ENCODE results near the gene RGL2.
A peak's percentile ranks its signal among the peaks of the same experiment; 100 is the strongest.
"Not testable (repeated sequence)": the region's sequence is repeated elsewhere in the genome, so short reads cannot be mapped to it uniquely, and the experiment has no call there.

The RGL2 gene

DNA sequence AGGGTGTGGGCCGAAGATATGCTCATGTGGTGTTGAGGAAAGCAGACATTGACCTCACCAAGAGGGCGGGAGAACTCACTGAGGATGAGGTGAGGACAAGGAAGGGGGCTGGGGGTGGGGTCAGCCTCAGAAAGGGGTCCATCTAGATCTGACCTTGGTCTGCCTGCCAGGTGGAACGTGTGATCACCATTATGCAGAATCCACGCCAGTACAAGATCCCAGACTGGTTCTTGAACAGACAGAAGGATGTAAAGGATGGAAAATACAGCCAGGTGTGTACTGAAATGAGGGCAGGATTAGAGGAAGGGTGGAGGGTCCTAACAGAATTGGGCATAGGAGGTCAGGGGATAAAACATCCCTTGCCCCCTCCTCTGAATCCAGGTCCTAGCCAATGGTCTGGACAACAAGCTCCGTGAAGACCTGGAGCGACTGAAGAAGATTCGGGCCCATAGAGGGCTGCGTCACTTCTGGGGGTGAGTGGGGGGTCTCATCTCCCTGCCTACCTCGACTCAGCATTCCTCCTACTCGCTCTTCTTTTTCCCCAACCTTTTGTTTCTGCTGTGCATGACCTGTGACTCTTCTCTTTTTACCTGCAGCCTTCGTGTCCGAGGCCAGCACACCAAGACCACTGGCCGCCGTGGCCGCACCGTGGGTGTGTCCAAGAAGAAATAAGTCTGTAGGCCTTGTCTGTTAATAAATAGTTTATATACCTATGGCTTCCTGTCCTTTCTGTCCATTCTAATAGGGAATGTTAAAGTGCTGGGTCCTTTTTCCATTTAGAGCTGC lies 22.8 kb downstream of the RGL2 start:
- Mint-ChIP-seq H3K4me1 (peaks cover 87% of the 10 kb centered on the region), H3K36me3 (peaks cover 55% of the 10 kb centered on the region), H3K27ac (peak overlapping the region; percentile 98), H3K4me3 (peak overlapping the region; percentile 93)
- ATAC-seq, H3K9me3 Mint-ChIP-seq, H3K27me3 Mint-ChIP-seq: not testable (repeated sequence)

DNA sequence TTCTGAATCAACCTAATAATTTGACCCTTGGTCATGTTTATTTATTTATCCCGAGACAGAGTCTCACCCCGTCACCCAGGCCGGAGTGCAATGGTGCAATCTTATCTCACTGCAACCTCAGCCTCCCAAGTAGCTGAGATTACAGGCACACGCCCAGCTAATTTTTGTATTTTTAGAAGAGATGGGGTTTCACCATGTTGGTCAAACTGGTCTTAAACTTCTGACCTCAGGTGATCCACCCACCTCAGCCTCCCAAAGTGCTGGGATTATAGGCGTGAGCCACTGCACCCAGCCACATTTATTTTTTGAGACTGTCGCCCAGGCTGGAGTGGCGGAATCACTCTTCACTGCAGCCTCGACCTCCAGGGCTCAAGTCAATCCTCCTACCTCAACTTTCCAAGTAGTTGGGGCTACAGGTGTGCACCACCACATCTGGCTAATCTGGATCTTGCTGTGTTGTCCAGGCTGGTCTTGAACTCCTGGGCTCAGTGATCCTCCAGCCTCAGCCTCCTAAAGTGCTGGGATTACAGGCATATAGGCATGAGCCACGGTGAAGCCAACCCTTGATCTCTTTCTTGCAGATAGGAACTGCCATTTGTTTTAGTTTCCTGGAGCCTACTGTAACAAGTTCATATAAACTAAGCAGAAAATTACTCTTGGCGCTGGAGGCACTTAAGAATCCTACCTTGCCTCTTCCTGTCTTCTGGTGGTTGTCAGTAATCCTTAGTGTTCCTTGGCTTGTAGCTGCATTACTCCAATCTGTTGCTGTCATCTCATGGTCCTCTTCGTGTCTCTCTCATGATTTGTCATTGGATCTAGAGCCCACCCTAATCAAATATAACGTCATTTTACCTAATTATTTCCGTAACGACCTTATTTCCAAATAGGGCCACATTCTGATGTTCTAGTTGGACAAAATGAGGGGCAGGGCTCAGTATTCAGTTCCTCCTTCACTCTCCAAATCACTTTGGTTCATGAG lies 24.5 kb downstream of the RGL2 start:
- H3K4me3 Mint-ChIP-seq, result peak overlapping the region; percentile 93
- ATAC-seq, result no peak
- no peaks in the 10 kb centered on the region for H3K9me3 Mint-ChIP-seq
- peak overlapping the region; percentile 98 for H3K27ac Mint-ChIP-seq
- H3K4me1 Mint-ChIP-seq, result peaks cover 80% of the 10 kb centered on the region
- no peaks in the 10 kb centered on the region for H3K27me3 Mint-ChIP-seq
- H3K36me3 Mint-ChIP-seq, result peaks cover 65% of the 10 kb centered on the region

DNA sequence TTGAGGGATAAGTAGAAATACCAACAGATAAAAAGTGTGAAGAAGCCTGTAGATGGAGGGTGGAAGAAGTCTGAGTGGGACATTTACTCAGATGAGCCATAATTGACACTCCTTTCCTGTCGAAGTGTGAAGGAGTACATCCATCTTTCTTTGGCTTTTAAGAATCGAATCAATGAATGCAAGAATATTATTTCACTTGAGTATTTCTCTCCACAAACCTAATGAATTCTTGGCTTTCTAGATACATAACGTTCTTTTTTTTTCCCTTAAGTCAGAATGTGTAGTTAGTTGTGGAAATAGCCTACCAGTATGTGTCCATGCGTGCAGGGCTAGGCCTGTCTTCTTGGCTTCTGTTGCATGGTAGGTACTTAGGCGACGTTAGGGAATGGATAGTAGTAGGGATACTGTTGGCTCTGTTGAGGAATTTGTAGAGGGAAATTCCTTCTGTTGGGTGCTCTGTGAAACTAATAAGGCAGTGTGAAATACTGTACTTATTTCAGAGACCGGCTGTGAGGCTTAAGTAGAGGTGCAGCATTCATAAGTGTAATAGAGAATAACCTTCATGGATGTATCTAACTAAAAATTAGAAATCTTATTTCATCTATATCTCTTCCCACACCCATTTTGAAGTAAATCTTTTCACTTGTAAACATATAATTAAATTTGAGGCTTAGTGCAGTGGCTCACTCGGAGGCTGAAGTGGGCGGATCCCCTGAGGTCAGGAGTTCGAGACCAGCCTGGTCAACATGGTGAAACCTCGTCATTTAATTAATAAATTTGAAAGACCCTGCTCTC lies 25.4 kb downstream of the RGL2 start:
- peaks cover 71% of the 10 kb centered on the region for H3K4me1 Mint-ChIP-seq
- peaks cover 66% of the 10 kb centered on the region for H3K36me3 Mint-ChIP-seq
- H3K27me3 Mint-ChIP-seq, result no peaks in the 10 kb centered on the region
- no peak for ATAC-seq
- H3K27ac Mint-ChIP-seq, result peak overlapping the region; percentile 98
- no peaks in the 10 kb centered on the region for H3K9me3 Mint-ChIP-seq
- H3K4me3 Mint-ChIP-seq, result peak overlapping the region; percentile 93

DNA sequence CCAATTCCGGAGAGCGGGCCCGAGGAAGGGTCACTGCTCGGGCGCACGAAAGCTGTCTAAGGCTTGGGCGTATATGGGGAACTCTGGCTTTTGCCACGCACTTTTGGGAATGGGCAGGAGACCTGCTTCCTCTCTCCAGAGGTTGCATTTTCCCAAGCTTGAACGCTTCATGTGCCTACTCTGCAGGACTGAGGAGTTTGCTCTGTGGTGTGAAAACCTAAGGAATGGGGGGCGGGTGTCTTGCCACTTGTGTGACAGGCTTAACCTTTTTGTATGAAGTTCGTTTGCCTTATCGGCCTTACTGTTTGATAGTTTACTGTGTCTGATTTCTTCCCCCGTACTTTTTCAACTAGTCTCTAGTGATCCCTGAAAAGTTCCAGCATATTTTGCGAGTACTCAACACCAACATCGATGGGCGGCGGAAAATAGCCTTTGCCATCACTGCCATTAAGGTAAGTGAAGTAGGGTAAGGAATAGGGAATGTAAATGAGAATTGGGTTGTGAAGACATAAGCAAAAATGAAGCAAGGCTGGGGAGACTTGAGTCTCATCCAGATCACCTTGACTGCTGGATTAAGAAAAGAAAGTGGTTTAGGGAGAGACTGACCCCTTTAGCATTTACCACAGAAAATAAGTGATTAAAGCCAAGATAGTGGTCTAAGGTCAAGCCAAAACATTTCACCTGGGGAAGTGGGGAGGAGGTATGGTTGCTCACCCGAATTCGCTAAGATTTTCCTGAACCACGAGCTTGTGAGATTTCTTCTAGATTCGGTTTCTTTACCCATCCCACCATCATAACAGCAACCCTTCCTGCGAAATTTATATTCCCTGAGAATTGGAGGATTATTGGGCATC lies 26.2 kb downstream of the RGL2 start:
- Mint-ChIP-seq H3K27me3 (no peaks in the 10 kb centered on the region), H3K4me1 (peaks cover 63% of the 10 kb centered on the region), H3K36me3 (peaks cover 73% of the 10 kb centered on the region), H3K27ac (peak overlapping the region; percentile 98), H3K4me3 (peak overlapping the region; percentile 93), H3K9me3 (no peaks in the 10 kb centered on the region)
- peak; percentile 14 for ATAC-seq

DNA sequence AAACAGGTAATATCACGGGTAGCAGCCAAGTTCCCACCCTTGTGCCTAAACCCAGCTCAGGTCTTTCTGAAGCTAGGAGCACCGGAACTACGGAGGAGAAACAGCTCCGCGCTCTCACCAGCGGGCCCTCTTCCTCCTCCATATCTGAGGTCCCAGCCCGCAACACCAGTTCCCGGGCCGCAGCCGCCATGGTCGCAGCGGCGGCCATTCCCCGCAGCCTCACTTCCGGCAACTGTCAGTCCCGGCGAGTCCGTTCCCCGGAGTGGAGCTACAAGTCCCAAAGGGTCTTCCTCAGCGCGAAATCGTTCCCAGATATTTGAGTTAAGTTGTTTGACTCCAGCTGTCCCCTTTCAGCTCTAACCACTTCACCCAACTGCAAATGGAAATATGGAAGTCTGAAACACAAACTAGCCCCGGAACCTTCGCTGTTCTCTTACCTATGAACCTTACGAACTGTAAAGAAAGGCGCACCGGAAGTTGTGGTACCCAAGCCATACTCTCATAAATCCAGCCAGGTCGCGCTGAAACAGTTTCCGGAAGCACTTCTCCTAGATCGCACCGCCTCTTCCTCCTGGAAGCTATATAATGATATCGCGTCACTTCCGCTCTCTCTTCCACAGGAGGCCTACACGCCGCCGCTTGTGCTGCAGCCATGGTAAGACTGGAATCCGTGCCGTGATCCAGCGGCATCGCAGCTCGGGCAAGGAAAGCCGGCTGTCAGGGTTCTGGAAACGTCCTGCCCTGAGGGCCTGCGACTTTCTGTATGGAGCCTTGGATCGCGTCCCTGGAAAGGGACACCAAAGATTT lies 27.1 kb downstream of the RGL2 start, which contains the start of the genes RPS18 and VPS52:
RPS18 (plus strand) TSS at position 608 of the 807 bp plus-strand sequence; CDS start at position 653, 45 bp downstream.
VPS52 (minus strand) TSS at position 409 of the 807 bp plus-strand sequence; CDS start at position 208, 201 bp downstream.
- Mint-ChIP-seq H3K27ac (peak within 1 kb of the TSS; percentile 98), H3K4me1 (peaks cover 58% of the 10 kb centered on the region), H3K9me3 (no peaks in the 10 kb centered on the region), H3K36me3 (peaks cover 79% of the 10 kb centered on the region), H3K4me3 (peak within 1 kb of the TSS; percentile 93), H3K27me3 (no peaks in the 10 kb centered on the region)
- peak; percentile 95 for ATAC-seq

DNA sequence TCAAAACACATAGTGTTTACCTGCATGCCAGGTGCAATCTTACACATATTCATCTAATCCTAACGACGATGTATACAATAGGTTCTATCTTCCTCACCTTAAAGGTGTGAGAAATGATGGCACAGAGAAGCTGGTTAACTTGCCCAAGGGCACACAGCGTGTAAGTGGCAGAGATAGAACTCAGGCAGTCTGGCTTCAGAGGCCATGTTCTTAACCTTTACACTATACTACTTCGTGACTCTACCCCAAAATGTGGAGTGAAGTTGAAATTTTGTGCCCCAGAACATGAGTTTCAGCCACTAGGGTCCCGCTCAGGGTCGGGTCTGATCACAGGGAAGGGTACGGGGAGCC lies 27.6 kb downstream of the RGL2 start:
- Mint-ChIP-seq H3K36me3 (peaks cover 78% of the 10 kb centered on the region), H3K4me1 (peaks cover 52% of the 10 kb centered on the region), H3K9me3 (no peaks in the 10 kb centered on the region), H3K27me3 (no peaks in the 10 kb centered on the region), H3K27ac (peak overlapping the region; percentile 98), H3K4me3 (peak overlapping the region; percentile 93)
- no peak for ATAC-seq

DNA sequence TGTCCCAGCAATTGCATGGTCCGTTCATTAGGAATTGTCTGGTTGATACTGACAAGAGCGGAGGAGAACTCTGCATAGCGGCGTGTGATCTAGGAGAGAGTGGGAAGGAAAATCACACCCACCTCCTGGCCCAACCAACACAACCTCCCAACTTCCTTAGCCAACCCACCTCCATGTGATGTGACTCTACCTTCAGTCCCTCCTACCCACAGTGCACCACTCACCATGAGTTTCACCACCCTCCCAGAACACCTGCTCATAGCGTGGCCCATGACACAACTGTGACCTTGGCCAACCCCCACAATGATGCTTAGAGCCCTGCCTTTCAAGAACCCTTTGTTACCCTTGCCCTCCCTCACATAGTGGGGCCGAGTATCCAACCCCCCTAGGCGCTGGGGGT lies 34.7 kb downstream of the RGL2 start:
- H3K4me1 Mint-ChIP-seq, result no peaks in the 10 kb centered on the region
- H3K36me3 Mint-ChIP-seq, result peaks cover 69% of the 10 kb centered on the region
- ATAC-seq, result no peak
- H3K4me3 Mint-ChIP-seq, result no peak overlapping the region
- H3K27me3 Mint-ChIP-seq, result no peaks in the 10 kb centered on the region
- H3K27ac Mint-ChIP-seq, result no peak overlapping the region
- H3K9me3 Mint-ChIP-seq, result no peaks in the 10 kb centered on the region

DNA sequence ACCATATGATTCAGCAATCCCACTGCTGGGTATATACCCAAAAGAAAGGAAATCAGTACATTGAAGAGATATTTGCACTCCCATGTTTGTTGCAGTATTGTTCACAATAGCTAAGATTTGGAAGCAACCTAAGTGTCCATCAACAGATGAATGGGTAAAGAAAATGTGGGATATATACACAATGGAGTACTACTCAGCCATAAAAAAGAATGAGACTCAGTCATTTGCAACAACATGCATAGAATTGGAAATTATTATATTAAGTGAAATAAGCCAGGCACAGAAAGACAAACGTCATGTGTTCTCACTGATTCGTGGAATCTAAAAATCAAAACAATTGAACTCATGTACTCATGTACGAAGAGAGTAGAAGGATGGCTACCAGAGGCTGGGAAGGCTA lies 36.3 kb downstream of the RGL2 start:
- not testable (repeated sequence) for H3K4me1 Mint-ChIP-seq, H3K9me3 Mint-ChIP-seq, H3K4me3 Mint-ChIP-seq, ATAC-seq, H3K27me3 Mint-ChIP-seq, H3K27ac Mint-ChIP-seq
- H3K36me3 Mint-ChIP-seq, result peaks cover 59% of the 10 kb centered on the region

DNA sequence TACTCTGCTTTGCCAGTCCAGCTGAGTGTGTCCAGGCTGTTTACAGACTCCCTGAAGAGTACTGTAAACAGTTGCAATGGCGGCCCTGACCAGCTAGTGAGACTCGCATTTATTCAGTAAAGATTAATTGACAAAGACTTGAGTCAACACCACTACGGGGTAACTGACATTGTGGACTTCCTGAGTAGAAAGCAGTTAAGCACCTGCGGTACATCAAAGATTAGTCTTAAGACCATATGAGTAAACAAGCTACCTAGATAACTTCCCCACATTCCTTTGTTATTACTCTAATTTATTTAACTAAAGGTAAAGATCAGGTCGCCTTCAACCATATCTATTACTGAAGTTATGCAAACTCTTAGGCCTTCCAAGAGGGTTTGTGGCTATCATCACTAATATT lies 39.7 kb downstream of the RGL2 start:
- Mint-ChIP-seq H3K4me3 (no peak overlapping the region), H3K27ac (no peak overlapping the region), H3K4me1 (no peaks in the 10 kb centered on the region), H3K9me3 (no peaks in the 10 kb centered on the region), H3K27me3 (no peaks in the 10 kb centered on the region), H3K36me3 (peaks cover 43% of the 10 kb centered on the region)
- ATAC-seq, result no peak

DNA sequence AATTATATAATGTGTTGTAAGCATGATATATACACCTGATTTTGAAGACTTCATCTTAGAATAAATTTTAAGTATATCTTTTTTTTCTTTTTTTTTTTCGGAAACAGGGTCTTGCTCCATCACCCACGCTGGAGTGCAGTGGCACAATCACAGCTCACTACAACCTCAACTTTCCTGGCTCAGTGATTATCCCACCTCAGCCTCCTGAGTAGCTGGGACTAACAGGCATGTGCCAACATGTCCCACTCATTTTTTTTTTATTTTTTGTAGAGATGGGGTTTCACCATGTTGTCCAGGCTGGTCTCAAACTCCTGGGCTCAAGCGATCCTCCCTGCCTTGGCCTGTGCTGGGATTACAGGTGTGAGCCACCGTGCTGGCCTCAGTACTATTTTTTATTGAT lies 44.2 kb downstream of the RGL2 start:
- ATAC-seq, result no peak
- Mint-ChIP-seq H3K4me1 (peaks cover 23% of the 10 kb centered on the region), H3K27me3 (no peaks in the 10 kb centered on the region), H3K9me3 (no peaks in the 10 kb centered on the region), H3K36me3 (peaks cover 43% of the 10 kb centered on the region), H3K27ac (no peak overlapping the region), H3K4me3 (no peak overlapping the region)

DNA sequence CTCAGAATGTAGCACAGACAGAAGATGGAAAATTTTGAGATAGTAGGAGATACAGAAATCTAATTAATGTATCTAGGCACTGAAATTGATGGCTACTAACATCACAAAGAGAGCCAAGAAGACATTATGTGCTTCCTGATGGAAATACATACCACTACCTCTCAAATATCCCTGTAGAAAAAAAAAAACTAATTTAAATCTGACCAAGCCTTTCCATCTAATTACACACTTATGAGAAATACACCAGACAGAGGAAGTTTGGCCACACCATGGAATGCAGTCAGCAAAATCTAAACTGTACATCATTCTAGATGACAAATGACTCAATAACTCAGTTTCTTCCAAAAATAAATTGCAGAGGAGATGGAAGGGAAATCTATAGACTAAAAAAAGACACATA lies 46.0 kb downstream of the RGL2 start:
- ATAC-seq, result no peak
- Mint-ChIP-seq H3K27me3 (no peaks in the 10 kb centered on the region), H3K27ac (no peak overlapping the region), H3K9me3 (no peaks in the 10 kb centered on the region), H3K36me3 (peaks cover 41% of the 10 kb centered on the region), H3K4me3 (no peak overlapping the region), H3K4me1 (peaks cover 39% of the 10 kb centered on the region)

DNA sequence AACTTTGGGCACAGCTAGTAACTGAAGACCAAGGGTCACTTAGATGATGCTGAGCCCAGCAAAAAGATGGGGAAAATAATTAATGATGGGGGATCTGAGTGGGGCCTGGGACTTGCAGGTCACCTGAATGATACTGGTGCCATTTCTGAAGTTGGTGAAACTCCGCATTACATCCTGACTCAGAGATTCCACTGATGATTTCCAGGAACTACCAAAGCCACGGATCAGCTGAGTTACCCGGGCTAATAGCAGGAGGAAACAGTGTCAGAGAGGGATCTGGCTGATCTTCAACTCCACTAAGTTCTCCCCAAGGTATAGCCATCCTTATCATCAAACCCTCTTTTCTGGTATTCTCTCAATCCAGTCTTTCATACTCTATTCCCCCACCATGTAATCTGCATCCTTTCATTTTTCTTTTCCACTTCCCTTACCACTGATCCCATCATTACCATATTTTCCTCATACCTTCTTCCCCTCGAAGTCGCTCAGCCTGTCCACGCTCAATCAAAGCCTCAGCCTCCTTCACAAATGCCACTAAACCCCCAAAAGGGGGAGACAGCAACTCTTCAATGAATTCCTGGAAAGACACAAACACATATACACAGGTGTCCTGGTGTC lies 47.2 kb downstream of the RGL2 start:
- H3K4me3 Mint-ChIP-seq, result no peak overlapping the region
- H3K4me1 Mint-ChIP-seq, result peaks cover 40% of the 10 kb centered on the region
- H3K27ac Mint-ChIP-seq, result peak overlapping the region; percentile 4
- no peaks in the 10 kb centered on the region for H3K9me3 Mint-ChIP-seq
- peaks cover 37% of the 10 kb centered on the region for H3K36me3 Mint-ChIP-seq
- H3K27me3 Mint-ChIP-seq, result no peaks in the 10 kb centered on the region
- ATAC-seq, result no peak

DNA sequence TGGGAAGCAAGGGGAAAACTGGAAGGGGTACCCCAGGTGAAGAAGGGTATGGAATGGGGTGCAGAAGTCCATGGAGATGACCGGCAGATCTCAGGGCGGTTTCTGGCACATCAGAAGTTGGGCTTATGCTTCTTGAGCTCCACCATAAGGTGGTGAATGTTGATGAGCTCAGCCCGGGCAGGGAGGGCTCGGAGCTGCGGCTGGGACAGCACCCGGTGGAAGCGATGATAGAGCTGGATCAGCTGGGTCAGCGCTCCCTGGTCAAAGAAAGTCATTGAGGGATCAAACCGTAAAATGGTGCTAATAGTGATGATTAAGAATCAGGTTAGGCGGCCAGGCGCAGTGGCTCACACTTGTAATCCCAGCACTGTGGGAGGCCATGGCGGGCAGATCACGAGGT lies 48.0 kb downstream of the RGL2 start:
- peaks cover 40% of the 10 kb centered on the region for H3K4me1 Mint-ChIP-seq
- H3K36me3 Mint-ChIP-seq, result peaks cover 34% of the 10 kb centered on the region
- no peaks in the 10 kb centered on the region for H3K27me3 Mint-ChIP-seq
- H3K27ac Mint-ChIP-seq, result peak overlapping the region; percentile 91
- no peaks in the 10 kb centered on the region for H3K9me3 Mint-ChIP-seq
- H3K4me3 Mint-ChIP-seq, result no peak overlapping the region
- ATAC-seq, result no peak

Data from stimulated activated memory B cell treated with anti-CD40 and anti-IgM and Interleukin-4, amounts not matched to agents 10 μg/mL and 1 μg/mL and 100 μg/mL, for 72 hours (primary cell).